HCT116 (cell line): ENCODE results near the gene BTBD2. TPM values are rescaled to one million over a fixed set of nuclear protein-coding genes. Genes with fewer than 3 reads are reported as not detected.

Source experiments
- ATAC-seq: fragments of 200-7000 bp; cut with Tn5 transposase; 2 replicates; pipeline ENCODE4 v1.9.1; 2020; ENCODE audit warnings: mild to moderate bottlenecking, moderate library complexity
- BruUV-seq: library from RNA; stranded (reverse); fragments of 400-500 nt; replicated peaks from 2 replicates; lab custom pipeline; 2021; lab: Mats Ljungman, UMichigan
- CTCF ChIA-PET: fragments of 300-600 bp; sonication (Branson Sonifier 250); formaldehyde crosslinking; loops from one replicate; lab custom pipeline; 2021; ENCODE audit warnings: antibody characterized with exemption; lab: Charles Lee
- POLR2A ChIA-PET: fragments of 300-600, 350-600 bp; sonication (Branson Sonifier 250); formaldehyde crosslinking; loops from one replicate; lab custom pipeline; 2021; ENCODE audit warnings: antibody characterized with exemption; lab: Charles Lee
- RAD21 ChIA-PET, 2 experiments: fragments of 300-600 bp; sonication (Branson Sonifier 250); formaldehyde crosslinking; loops; one replicate each; lab custom pipeline; 2023; ENCODE audit warnings: low total read pairs in 2 of 2; ENCODE audit not compliant: uncharacterized antibody in 2 of 2, unreplicated experiment in 2 of 2, low non-redundant PET in 1 of 2; lab: Charles Lee
- DNase-seq: peaks from one replicate; pipeline ENCODE4 v3.0.0-alpha.2; 2010; ENCODE audit warnings: low read depth, low spot score
- H2AFZ ChIP-seq: fragments of 200-600 bp; shearing (Covaris generic), sonication (generic); 2 replicates; pipeline ENCODE4 v1.6.1; 2017; ENCODE audit warnings: low read depth, mixed run types, mixed read lengths, antibody characterized with exemption, low read length; ENCODE audit not compliant: poor library complexity, severe bottlenecking
- H3K27ac ChIP-seq: 2 replicates; pipeline ENCODE4 v1.5.1; 2012; ENCODE audit warnings: low read depth, low read length
- H3K27me3 ChIP-seq: fragments of 200-600 bp; sonication (generic); 2 replicates; pipeline ENCODE4 v1.6.1; 2016; ENCODE audit warnings: mixed run types, low read length, mixed read lengths; ENCODE audit not compliant: insufficient read depth
- H3K36me3 ChIP-seq, 2 experiments: fragments of 200-500 bp in 1 of 2; fragments of 200-600 bp in 1 of 2; sonication (Bioruptor generic) in 1 of 2; sonication (generic) in 1 of 2; 2 replicates each; pipeline versions ENCODE4 v1.5.1 to v1.6.1; 2014 to 2016; ENCODE audit warnings: low read length in 2 of 2, inconsistent platforms in 1 of 2, mixed read lengths in 1 of 2, mixed run types in 1 of 2; ENCODE audit not compliant: insufficient read depth in 2 of 2, control insufficient read depth in 1 of 2
- H3K4me1 ChIP-seq, 2 experiments: fragments of 200-600 bp in 1 of 2; sonication (generic) in 1 of 2; 2 replicates each; pipeline versions ENCODE4 v1.5.1 to v1.6.1; 2012 to 2017; ENCODE audit warnings: low read length in 2 of 2, inconsistent platforms in 1 of 2, mild to moderate bottlenecking in 1 of 2, mixed read lengths in 1 of 2, mixed run types in 1 of 2, moderate library complexity in 1 of 2; ENCODE audit not compliant: insufficient read depth in 2 of 2, control insufficient read depth in 1 of 2
- H3K4me2 ChIP-seq: fragments of 200-600 bp; sonication (generic); 2 replicates; pipeline ENCODE4 v1.6.1; 2017; ENCODE audit warnings: mixed run types, low read length, mixed read lengths
- H3K4me3 ChIP-seq, 2 experiments: fragments of 200-600 bp in 1 of 2; sonication (generic) in 1 of 2; replicated peaks in 1 of 2; 2 replicates each; pipeline ENCODE4 v1.5.1; 2011 to 2016; ENCODE audit warnings: low read length in 2 of 2, control low read depth in 1 of 2, low read depth in 1 of 2, mild to moderate bottlenecking in 1 of 2, mixed read lengths in 1 of 2, mixed run types in 1 of 2
- H3K79me2 ChIP-seq: fragments of 200-600 bp; sonication (generic); 2 replicates; pipeline ENCODE4 v1.6.1; 2017; ENCODE audit warnings: mild to moderate bottlenecking, mixed run types, low read length, moderate library complexity, mixed read lengths; ENCODE audit not compliant: insufficient read depth
- H3K9ac ChIP-seq: fragments of 200-600 bp; sonication (generic); 2 replicates; pipeline ENCODE4 v1.6.1; 2016; ENCODE audit warnings: low read length, mixed read lengths
- H3K9me2 ChIP-seq: fragments of 200-600 bp; sonication (generic), shearing (Covaris generic); 2 replicates; pipeline ENCODE4 v1.6.1; 2017; ENCODE audit warnings: mixed run types, mild to moderate bottlenecking, moderate library complexity; ENCODE audit not compliant: insufficient read depth
- H3K9me3 ChIP-seq, 2 experiments: fragments of 200-500 bp in 1 of 2; fragments of 200-600 bp in 1 of 2; sonication (Bioruptor generic) in 1 of 2; sonication (generic) in 1 of 2; 2 replicates each; pipeline ENCODE4 v1.6.1; 2014 to 2017; ENCODE audit warnings: low read length in 2 of 2, mixed read lengths in 2 of 2, inconsistent platforms in 1 of 2, low read depth in 1 of 2, mild to moderate bottlenecking in 1 of 2, mixed run types in 1 of 2, moderate library complexity in 1 of 2; ENCODE audit not compliant: control insufficient read depth in 1 of 2, insufficient read depth in 1 of 2
- H4K20me1 ChIP-seq: fragments of 200-600 bp; sonication (generic), shearing (Covaris generic); 2 replicates; pipeline ENCODE4 v1.6.1; 2017; ENCODE audit warnings: mixed run types, mild to moderate bottlenecking, moderate library complexity; ENCODE audit not compliant: insufficient read depth
- CBX3 ChIP-seq: IDR thresholded peaks from 2 replicates; pipeline ENCODE4 v1.6.1; 2012; ENCODE audit warnings: low read depth
- CEBPB ChIP-seq: IDR thresholded peaks from 2 replicates; pipeline ENCODE4 v1.6.1; 2012; ENCODE audit warnings: low read depth
- JUND ChIP-seq: IDR thresholded peaks from 2 replicates; pipeline ENCODE4 v1.6.1; 2012
- POLR2AphosphoS5 ChIP-seq: IDR thresholded peaks from 2 replicates; pipeline ENCODE4 v1.6.1; 2011; ENCODE audit warnings: mild to moderate bottlenecking, low read depth, low read length, moderate library complexity
- RAD21 ChIP-seq: IDR thresholded peaks from 2 replicates; pipeline ENCODE4 v1.6.1; 2012; ENCODE audit warnings: low read depth, mild to moderate bottlenecking
- REST ChIP-seq: IDR thresholded peaks from 2 replicates; pipeline ENCODE4 v1.6.1; 2012; ENCODE audit warnings: low read depth
- SRF ChIP-seq: IDR thresholded peaks from 2 replicates; pipeline ENCODE4 v1.6.1; 2012; ENCODE audit warnings: low read depth
- TCF7L2 ChIP-seq: IDR thresholded peaks from 2 replicates; pipeline ENCODE4 v1.7.0; 2011; ENCODE audit warnings: borderline replicate concordance, inconsistent platforms; ENCODE audit not compliant: insufficient read depth, insufficient read length; ENCODE audit errors: extremely low read depth
- ZFX ChIP-seq: fragments of 450-650 bp; IDR thresholded peaks from 2 replicates; pipeline ENCODE4 v1.6.1; 2017
- ZNF274 ChIP-seq: fragments of 200-500 bp; sonication (Bioruptor generic); IDR thresholded peaks from 2 replicates; pipeline ENCODE4 v1.6.1; 2014; ENCODE audit warnings: mild to moderate bottlenecking, low read depth, low read length, inconsistent platforms
- intact Hi-C: fragments of 100-400 bp; cut with micrococcal nuclease; formaldehyde crosslinking; loops from 2 replicates; pipeline ENCODE4 v1.10.0; 2022
- total RNA-seq: library from RNA; stranded (reverse); gene quantifications from one replicate; pipeline ENCODE4 v1.2.1, GENCODE V29; 2021; ENCODE audit not compliant: unreplicated experiment
- TF ChIP-seq, protein P1 (sequence below), 3 experiments: fragments of 200-600 bp in 1 of 3; sonication (generic) in 1 of 3; IDR thresholded peaks in 2 of 3; conservative IDR thresholded peaks in 1 of 3; 2 replicates each; pipeline ENCODE4 v1.5.1; 2012 to 2017; ENCODE audit warnings: low read depth in 2 of 3, low read length in 2 of 3, antibody characterized with exemption in 1 of 3, borderline replicate concordance in 1 of 3, control low read depth in 1 of 3, mild to moderate bottlenecking in 1 of 3, mixed read lengths in 1 of 3, mixed run types in 1 of 3, moderate library complexity in 1 of 3; ENCODE audit not compliant: insufficient read depth in 1 of 3

The BTBD2 gene
- total RNA-seq, 1 experiment from 2014 or later = 112 TPM

- TF ChIP-seq, protein P1, sequence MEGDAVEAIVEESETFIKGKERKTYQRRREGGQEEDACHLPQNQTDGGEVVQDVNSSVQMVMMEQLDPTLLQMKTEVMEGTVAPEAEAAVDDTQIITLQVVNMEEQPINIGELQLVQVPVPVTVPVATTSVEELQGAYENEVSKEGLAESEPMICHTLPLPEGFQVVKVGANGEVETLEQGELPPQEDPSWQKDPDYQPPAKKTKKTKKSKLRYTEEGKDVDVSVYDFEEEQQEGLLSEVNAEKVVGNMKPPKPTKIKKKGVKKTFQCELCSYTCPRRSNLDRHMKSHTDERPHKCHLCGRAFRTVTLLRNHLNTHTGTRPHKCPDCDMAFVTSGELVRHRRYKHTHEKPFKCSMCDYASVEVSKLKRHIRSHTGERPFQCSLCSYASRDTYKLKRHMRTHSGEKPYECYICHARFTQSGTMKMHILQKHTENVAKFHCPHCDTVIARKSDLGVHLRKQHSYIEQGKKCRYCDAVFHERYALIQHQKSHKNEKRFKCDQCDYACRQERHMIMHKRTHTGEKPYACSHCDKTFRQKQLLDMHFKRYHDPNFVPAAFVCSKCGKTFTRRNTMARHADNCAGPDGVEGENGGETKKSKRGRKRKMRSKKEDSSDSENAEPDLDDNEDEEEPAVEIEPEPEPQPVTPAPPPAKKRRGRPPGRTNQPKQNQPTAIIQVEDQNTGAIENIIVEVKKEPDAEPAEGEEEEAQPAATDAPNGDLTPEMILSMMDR (IDR thresholded peaks at IDR 0.05 in 2 of 3, conservative IDR thresholded peaks at IDR 0.05 in 1 of 3; ENCODE audit: borderline replicate concordance in 1 of 3, insufficient read depth in 1 of 3, low read depth in 2 of 3, low read length in 2 of 3) = no peak
- TF ChIP-seq TCF7L2 (peak; percentile 99), POLR2AphosphoS5 (peak; percentile 67)
These were observed 32.1 kb upstream of the BTBD2 start (continued) for GRCh38 chr19:2047449-2048103.

- H2AFZ ChIP-seq = no peak overlapping the region
- H3K4me1 ChIP-seq = peaks cover 51 to 83% of the 10 kb centered on the region in 2 experiments
- CTCF ChIA-PET = no interaction called here
- peaks cover 5% of the 10 kb centered on the region; the same call in 1 of the 2 replicates for H4K20me1 ChIP-seq
- RAD21 ChIA-PET = interaction anchor here in 1 of 2 experiments (0.5 kb wide), 1 partner anchor 27 kb away, joined by 5 read pairs; no protein-coding TSS in a partner anchor
- POLR2A ChIA-PET = interaction anchor here (1.0 to 1.9 kb wide), 2 partner anchors 12 to 13 kb away, joined by 5 to 6 read pairs; no protein-coding TSS in a partner anchor
- DNase-seq (no peak), ATAC-seq (peak; percentile 1; the same call in 1 of the 2 replicates)
- peak overlapping the region; percentile 45 for H3K9ac ChIP-seq
- H3K36me3 ChIP-seq = peaks cover 5 to 20% of the 10 kb centered on the region in 2 experiments; a peak in 3 of 4 replicates
- no peaks in the 10 kb centered on the region for H3K9me3 ChIP-seq
- intact Hi-C loops = no loop called here
- H3K27me3 ChIP-seq = no peaks in the 10 kb centered on the region
- peak overlapping the region; percentile 100 for H3K4me2 ChIP-seq
- BruUV-seq = no TSS peak
- H3K27ac ChIP-seq = peak overlapping the region; percentile 56
- no peaks in the 10 kb centered on the region for H3K9me2 ChIP-seq
- H3K4me3 ChIP-seq = peak overlapping the region in 1 of 2 experiments; percentile 11; a peak in 1 of 4 replicates
- no peak for TF ChIP-seq JUND
- no peak for TF ChIP-seq ZNF274
- TF ChIP-seq SRF = no peak
- no peak for TF ChIP-seq REST
- no peak for TF ChIP-seq CEBPB
- TF ChIP-seq CBX3 = no peak
- TF ChIP-seq, protein P1 (IDR thresholded peaks at IDR 0.05 in 2 of 3, conservative IDR thresholded peaks at IDR 0.05 in 1 of 3; ENCODE audit: borderline replicate concordance in 1 of 3, insufficient read depth in 1 of 3, low read depth in 2 of 3, low read length in 2 of 3) = peak in 2 of 3 experiments; percentile 9 to 18; a peak in 1 of 6 replicates
- no peak for TF ChIP-seq RAD21
- TF ChIP-seq ZFX = no peak
- peaks cover 56% of the 10 kb centered on the region for H3K79me2 ChIP-seq
These were observed 31.5 kb upstream of the BTBD2 start for GRCh38 chr19:2047076-2047448.
